HG03460 (cell line): Measurements from ENCODE around the gene SLC22A12.

ENCODE experiments used
- ATAC-seq: cut with Tn5 transposase; IDR thresholded peaks from one replicate; pipeline ENCODE4 v1.9.1; 2021; ENCODE audit not compliant: unreplicated experiment

SLC22A12 gene

DNA sequence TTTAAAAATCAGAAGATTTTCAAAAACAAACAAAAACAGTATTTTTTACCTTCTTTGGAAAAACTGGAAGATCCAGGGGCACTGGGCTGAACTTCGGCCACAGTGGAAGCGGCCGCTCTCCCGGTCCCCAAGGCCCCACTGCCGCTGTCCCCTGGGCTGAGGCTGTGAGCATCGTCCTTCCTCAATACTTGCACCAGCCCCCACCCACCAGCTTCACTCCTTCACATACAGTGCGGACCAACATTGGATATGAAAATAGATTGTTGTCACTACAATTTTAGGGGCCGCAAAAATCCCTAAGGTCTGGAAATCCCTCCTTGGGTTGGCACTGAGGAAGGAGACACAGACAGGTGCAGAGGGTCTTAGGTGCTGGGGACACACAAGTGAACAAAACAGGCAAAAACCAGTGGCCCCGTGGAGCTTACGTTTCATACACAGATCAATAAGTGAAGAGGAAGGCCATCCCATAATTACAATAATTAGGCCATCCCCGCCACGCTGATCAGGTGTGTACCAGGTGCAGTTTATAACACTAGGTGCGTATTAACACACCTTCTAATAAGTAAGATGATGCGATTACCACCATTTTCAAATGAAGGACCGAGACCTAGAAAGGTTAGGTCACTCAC is 28.2 kb upstream of the SLC22A12 start:
- ATAC-seq, result no peak

DNA sequence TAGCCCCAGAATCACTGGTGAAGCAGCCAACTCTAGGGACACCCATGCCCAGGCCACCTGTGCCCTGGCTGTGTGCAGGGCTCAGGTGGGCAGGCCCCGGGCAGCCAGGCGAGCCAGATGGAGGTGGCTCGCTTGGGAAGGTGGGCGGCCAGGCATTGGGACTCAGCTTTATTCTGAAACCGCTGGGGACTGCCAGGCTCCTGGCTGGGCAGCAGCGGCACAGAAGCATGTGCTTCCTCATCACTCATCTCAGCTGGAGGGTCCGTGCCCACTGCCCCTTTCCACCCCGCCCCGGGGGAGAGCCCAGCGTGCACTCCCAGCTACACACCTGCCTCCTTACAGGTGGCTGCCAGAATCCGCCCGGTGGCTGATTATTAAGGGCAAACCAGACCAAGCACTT is 27.1 kb upstream of the SLC22A12 start:
- no peak for ATAC-seq

DNA sequence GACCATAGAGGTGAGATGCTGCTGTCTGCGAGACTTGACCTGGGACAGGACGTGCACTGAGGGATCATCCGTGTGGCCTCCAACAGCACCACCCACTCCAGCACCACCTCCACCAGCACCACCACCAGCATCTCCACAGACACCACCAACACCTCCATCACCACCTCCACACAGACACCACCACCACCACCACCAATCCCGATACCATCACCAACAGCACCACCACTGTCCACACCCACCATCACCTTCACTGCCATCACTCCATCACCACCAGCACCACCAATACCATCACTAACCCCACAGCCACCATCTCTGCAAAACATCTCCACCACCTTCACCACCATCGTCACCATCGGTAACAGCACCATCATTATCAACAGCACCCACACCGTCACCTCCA is 26.6 kb upstream of the SLC22A12 start:
- ATAC-seq, result no peak

DNA sequence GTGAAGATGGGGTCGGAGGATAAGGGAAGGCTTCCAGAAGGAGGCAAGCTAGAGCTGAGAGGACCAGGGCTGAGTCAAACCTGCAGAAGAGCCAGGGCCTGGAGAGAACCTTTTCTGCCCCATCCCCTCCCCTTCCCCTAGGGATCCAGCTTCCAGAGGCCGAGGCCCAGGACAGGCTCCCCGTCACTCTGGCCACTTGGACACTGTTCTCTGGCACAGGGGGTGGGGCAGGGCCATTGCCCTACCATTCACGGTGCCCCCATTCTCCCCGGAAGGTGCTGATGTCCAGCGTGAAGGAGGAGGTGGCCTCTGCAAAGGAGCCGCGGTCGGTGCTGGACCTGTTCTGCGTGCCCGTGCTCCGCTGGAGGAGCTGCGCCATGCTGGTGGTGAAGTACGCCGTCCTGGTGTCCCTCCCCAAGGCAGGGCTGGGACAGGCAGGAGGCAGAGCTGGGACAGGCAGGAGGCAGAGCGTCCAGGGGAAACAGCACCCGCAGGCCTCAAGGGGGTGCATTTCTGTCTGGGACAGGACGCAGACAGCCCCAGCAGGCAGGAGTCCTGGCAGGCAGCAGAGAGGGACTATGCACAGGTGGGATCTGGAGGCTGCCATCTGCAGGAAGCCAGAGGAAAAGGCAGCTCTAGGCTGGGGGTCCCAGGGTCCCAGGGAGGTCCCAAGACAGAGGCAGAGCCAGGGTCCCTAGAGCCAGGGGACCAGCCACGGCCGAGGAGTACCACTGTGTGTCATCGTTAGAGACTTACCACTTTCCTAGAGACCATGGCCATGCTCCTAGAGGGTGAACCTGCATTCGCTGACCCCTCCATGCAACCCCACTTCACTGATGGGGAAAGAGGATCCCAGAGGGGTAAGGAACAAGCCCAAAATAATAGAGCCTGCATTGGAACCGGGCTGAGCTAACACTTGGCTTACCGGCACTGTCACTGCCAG is 25.8 kb upstream of the SLC22A12 start:
- ATAC-seq, result no peak

DNA sequence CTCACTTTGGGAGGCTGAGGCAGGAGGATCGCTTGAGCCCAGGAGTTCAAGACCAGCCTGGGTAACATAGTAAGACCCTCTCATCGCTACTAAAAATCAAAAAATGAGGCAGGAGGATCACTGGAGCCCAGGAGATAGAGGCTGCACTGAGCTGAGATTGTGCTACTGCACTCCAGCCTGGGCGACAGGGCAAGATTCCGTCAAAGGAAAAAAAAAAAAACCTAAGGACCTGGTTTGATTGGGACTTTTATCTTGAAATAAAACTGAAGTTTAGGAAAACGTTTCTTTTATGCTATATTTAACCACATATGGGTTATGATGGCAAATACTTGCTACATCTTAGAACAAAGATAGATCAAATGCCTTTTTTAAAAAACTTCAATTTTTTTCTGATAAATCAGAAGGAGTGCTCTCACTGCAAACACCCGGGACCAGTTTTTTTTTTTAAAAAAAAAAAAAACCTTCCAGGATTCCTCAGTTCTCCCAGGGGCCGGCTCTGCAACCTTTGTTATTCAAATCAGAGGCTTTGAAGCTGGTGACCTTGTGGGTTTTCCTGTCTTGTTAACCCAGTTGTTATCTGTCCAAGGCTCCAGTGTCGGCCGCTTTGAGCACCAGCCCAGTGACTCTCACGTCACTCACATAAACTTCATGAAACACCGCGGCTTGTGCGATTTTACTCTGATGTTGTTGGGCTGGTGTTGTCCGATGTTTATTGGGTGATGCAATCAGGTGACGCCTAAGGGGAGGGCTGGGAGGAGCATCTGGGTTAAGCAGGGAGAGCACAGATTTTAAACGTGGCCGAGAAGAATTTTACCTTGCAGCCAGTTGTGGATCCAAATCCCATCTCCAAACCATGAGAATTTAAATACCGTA is 24.7 kb upstream of the SLC22A12 start:
- no peak for ATAC-seq

DNA sequence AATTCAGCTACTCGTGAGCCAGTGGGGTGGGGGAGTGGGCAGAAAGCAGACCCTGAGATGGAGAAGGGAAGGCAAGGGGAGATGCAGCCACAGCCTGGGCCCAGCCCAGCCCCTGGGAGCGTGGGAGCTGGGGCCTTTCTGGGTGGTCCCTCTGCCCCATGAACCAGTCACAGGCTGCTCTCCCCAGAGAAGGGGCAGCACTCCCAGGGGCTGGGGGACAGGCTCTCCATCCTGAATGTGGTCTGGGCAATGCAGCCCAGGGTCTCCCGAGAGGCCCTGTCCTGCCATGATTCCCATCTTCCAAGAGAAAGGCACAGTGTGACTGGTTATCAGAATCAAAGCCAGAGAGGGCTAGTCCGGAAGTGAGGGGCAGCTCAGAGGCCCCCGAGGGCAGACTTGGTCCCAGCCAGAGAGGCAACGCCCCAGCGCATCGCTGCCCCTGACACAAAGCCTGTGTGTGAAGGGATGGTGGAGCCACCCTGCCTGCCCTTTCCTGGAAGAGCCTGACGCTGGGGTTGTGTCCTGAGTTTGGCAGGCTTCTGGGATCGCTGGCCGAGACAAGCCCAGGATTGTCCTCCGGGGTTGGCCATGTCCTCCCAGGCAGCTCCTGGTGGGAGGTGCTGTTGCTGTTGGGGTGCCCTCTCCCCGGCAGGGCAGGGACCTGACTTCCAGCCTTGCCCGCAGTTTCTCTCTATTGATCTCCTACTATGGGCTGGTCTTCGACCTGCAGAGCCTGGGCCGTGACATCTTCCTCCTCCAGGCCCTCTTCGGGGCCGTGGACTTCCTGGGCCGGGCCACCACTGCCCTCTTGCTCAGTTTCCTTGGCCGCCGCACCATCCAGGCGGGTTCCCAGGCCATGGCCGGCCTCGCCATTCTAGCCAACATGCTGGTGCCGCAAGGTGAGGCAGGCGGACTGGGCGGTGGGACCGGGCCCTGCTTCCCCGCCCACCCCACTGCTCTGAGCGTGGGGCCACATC is 23.8 kb upstream of the SLC22A12 start:
- no peak for ATAC-seq

DNA sequence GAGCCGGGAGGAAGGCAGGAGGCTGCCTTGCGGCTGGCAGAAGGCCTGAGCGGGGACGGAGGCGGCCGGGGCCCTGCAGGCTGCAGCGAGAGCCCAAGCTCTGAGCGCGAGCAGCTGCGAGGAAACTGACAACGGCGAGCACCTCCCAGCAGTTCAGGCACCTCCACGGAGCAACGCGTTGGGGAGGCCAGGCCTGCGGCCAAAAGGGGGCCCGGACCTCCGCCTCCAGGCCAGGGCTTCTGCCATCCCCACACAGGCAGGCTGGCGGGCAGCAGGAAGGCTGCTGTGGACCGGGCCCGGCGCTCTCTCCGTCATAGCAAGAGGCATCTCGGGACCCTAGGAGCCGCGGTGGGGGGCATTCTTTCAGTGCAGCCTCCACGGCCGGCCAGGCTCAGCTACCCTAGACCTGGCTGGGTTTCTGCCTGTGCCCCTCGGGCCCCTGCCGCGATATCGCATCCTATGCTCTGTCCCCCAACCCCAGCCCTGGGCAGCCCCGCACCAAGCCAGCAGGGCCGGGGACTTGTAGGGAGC is 22.9 kb upstream of the SLC22A12 start:
- ATAC-seq, result no peak

DNA sequence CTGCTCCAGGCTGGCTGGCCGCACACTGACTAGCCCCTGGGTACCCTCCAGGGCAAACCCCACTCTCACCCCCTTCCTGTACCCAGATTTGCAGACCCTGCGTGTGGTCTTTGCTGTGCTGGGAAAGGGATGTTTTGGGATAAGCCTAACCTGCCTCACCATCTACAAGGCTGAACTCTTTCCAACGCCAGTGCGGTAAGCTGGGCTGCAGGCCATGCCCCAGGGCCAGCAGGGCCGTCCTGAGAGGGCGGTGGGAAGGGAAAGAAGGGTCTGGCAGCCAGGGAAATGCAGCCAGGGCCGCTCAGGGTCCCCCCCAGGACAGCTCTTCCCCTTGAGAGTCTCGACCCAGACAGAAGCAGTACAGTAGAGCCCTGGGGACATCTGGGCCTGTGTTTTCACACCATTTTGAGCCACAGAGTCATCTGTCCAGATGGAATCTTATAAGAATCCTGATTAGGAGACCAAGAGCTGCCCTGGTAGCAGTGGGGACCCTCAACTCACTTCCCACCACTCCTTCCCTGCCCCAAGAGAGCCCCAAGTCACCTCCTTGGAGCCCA is 22.4 kb upstream of the SLC22A12 start:
- ATAC-seq, result no peak

DNA sequence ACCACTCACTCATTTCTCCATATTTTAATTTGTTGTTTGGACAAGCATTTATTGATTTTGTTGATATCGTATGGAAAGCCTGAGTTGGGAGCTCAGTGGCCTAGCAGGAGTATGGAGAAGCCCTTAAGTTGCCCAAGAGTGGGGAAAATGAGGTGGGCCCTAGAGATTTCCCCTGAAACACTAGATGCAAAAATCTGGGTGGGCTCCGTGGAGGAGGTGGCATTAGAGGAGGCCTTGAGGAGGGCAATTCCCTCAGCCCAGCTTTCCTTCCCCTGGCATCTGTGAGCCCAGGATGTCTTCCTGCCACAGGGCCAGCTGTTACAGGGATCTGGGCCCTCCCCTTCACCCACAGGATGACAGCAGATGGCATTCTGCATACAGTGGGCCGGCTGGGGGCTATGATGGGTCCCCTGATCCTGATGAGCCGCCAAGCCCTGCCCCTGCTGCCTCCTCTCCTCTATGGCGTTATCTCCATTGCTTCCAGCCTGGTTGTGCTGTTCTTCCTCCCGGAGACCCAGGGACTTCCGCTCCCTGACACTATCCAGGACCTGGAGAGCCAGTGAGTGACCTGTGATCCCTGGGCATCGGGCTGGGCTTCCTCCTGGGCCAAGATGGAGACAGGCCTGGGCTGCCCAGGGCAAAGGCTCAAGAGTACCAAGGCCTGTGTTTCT is 21.6 kb upstream of the SLC22A12 start:
- no peak for ATAC-seq

DNA sequence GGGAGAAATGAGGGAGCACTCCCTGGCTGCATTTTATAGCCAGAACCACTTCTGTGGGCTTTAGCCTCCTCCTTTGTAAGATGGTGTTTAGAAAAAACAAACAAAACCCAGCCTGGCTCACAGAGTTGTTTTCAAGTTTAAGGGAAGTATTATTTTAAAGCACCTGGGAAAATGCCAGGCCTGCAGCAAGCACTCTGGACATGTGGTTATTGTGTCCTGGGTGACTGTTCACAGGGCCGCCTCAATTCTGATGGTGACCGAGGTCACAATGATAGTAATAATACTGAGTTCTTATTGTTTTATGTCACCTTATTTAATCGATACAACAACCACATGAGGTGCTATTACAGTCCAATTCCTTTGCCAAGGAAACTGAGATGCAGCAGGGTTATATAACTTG is 20.7 kb upstream of the SLC22A12 start:
- ATAC-seq, result no peak

DNA sequence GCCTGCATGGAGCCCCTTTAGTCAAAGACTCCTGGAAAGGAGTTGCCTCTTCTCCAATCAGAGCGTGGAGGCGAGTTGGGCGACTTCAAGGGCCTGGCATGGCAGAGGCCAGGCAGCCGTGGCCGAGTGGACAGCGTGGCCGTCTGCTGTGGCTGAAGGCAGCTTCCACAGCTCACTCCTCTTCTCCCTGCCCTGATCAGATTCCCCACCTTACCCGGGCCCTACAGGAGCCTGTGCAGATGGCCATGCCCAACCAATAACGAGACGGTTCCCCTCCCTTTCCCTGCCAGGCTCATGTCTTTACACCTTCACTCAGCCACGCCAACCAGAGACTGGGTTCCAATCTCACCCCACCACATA is 20.0 kb upstream of the SLC22A12 start:
- ATAC-seq, result no peak

DNA sequence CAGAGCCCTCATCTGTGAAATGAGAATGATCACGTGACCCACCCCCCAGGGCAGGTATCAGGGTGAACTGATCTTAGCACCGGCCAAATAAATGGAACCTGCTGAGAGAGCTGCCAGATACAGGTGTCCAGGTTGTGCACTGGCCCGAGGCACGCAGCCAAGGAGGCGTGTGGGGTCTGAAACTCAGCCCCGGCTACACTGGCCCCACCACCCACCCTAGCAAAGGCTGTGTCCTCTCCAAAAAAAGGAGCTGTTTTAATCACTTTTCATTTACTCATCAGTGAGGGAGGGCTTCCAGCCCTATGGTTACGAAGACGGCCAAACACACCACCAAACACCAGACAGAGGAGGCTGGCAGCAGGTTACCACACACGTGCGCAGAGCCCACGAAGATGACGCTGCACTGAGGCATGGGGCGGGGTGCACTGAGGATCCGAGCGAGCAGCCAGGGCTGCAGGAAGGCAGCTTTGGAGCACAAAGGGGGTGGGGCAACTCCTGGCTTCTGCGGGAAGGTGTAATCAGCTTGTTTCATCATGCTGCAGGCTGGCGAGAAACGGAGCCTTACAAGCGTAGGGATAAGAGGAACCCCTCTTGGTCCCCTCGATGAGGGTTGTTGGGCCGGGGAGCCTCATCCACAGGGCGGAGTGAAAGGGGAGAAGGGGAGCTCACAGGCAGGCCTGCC is 19.5 kb upstream of the SLC22A12 start:
- no peak for ATAC-seq

DNA sequence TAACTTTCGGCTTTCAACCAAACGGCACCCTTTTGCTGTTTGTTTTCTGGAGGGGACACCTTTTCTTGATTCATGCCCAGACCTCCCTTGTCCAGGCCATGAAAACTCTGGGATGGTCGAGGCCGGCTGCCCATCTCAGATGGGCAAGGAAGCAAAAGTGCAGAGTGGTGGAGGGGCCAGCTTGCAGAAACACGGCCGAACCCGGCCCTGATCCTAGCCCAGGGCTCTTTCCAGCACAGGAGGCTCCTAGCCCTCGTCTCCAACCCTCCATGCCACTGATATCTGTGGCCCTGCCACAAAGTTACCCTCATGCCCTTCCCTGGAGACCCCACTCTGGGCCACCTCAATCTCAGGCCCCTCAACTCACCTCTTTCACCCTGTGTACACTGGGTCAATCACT is 18.9 kb upstream of the SLC22A12 start:
- no peak for ATAC-seq

DNA sequence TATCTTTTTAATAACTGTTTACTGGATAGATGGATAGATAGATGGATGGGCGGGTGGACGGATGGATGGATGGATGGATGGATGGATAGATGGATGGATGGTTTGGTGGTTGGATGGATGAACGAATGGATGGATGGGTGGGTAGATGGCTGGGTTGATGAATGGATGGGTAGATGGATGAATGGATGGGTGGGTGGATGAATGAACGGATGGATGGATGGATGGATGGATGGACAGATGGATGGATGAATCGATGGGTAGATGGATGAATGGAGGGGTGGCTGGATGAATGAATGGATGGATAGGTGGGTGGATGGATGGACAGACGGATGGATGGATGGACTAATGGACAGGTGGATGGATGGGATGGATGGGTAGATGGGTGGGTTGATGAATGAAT is 13.8 kb upstream of the SLC22A12 start:
- ATAC-seq, result no peak

DNA sequence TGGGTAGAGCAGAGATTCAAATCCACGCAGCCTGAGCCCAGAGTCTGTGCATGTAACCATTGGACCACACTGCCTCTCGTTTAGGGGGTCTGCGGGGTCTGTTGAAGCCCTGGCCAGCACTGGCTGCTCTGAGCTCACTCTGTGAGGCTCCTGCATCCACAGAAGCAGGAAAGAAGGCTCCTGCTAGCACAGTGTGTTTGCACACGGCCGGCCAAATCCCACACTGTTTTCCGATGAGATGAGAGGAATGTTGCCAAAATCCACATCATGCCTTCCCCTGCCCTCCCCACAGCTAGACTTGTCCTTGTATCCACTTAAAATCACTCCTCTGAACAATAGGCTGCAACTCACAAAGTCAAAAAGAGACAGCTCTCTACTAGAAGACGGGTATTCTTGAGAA is 10.6 kb upstream of the SLC22A12 start:
- no peak for ATAC-seq

DNA sequence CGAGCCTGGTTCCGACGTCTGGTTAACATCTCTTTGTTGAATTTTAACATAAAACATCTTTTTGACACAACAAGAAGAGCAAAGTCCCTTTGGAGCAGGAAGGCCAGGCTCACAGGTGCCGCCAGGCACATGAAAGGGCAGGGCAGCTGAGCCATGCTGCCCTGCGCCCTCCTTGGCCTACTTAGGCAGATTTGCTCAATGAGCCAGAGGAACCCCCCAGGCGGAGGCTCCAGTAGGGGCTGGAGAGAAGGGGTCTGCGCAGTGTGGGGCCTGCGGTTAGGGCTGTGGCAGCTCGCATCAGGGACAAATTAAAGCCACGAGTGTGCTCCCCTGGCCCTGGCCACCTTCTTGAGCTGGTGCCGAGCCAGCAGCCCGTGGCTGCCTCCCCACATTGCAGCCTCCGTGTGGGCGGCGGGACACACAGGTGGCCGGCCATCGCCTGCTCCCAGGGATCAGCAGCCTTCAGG is 9.9 kb upstream of the SLC22A12 start:
- no peak for ATAC-seq

DNA sequence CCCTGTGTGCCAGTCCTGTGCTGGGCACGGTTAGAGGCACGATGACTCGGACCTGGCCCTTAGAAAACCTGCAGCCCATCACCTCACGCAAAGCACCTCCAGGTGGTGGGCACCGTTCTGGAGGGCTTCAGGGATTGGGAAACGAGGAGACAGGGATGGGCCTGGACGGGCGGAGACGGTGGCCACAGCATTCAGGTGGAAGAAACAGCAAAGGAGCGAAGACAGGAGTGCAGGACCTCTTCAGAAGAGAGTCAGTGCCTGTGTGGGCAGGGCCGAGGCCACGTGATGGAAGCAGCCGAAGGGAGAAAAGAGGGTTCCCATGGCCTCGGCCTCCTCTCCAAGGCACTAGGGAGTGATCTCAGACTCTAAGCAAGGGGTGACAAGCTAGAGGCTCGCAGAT is 8.1 kb upstream of the SLC22A12 start:
- no peak for ATAC-seq
